ENCODE measurements around the gene CDH13.

Gene CDH13

GRCh38 chr16:82685526-82685925 lies 58.8 kb downstream of the CDH13 start:
- no peak for DNase-seq (ENCODE audit: low read depth in 3 of 3, low spot score in 1 of 3)

GRCh38 chr16:82694239-82694874 lies 67.6 kb downstream of the CDH13 start:
- DNase-seq (ENCODE audit: low read depth in 3 of 3, low spot score in 1 of 3), result no peak

- DNase-seq (ENCODE audit: low read depth in 3 of 3, low spot score in 1 of 3), result no peak
Observed at GRCh38 chr16:82695806-82696205, 69.0 kb downstream of the CDH13 start.

- no peak for DNase-seq (ENCODE audit: low read depth in 3 of 3, low spot score in 1 of 3)
Observed at GRCh38 chr16:82699260-82699659, 72.5 kb downstream of the CDH13 start.

- DNase-seq (ENCODE audit: low read depth in 3 of 3, low spot score in 1 of 3), result no peak
Observed at GRCh38 chr16:82699711-82700495, 73.1 kb downstream of the CDH13 start.

GRCh38 chr16:82700541-82701235 lies 73.9 kb downstream of the CDH13 start:
- no peak for DNase-seq (ENCODE audit: low read depth in 3 of 3, low spot score in 1 of 3)

- no peak for DNase-seq (ENCODE audit: low read depth in 3 of 3, low spot score in 1 of 3)
Observed at GRCh38 chr16:82701442-82701955, 74.7 kb downstream of the CDH13 start.

GRCh38 chr16:82703161-82703560 lies 76.4 kb downstream of the CDH13 start:
- no peak for DNase-seq (ENCODE audit: low read depth in 3 of 3, low spot score in 1 of 3)

- DNase-seq (ENCODE audit: low read depth in 3 of 3, low spot score in 1 of 3), result no peak
Observed at GRCh38 chr16:82703871-82704768, 77.4 kb downstream of the CDH13 start.

- no peak for DNase-seq (ENCODE audit: low read depth in 3 of 3, low spot score in 1 of 3)
Observed at GRCh38 chr16:82709987-82710386, 83.2 kb downstream of the CDH13 start.

GRCh38 chr16:82713778-82714177 lies 87.0 kb downstream of the CDH13 start:
- DNase-seq (ENCODE audit: low read depth in 3 of 3, low spot score in 1 of 3), result no peak

GRCh38 chr16:82715160-82715559 lies 88.4 kb downstream of the CDH13 start:
- DNase-seq (ENCODE audit: low read depth in 3 of 3, low spot score in 1 of 3), result no peak

GRCh38 chr16:82715833-82716232 lies 89.1 kb downstream of the CDH13 start:
- no peak for DNase-seq (ENCODE audit: low read depth in 3 of 3, low spot score in 1 of 3)

GRCh38 chr16:82716361-82716855 lies 89.6 kb downstream of the CDH13 start:
- DNase-seq (ENCODE audit: low read depth in 3 of 3, low spot score in 1 of 3), result no peak

GRCh38 chr16:82720414-82720813 lies 93.6 kb downstream of the CDH13 start:
- no peak for DNase-seq (ENCODE audit: low read depth in 3 of 3, low spot score in 1 of 3)

- DNase-seq (ENCODE audit: low read depth in 3 of 3, low spot score in 1 of 3), result no peak
Observed at GRCh38 chr16:82726306-82726705, 99.5 kb downstream of the CDH13 start.

GRCh38 chr16:82728901-82729300 lies 102.1 kb downstream of the CDH13 start:
- DNase-seq (ENCODE audit: low read depth in 3 of 3, low spot score in 1 of 3), result no peak

GRCh38 chr16:82730901-82731300 lies 104.1 kb downstream of the CDH13 start:
- no peak for DNase-seq (ENCODE audit: low read depth in 3 of 3, low spot score in 1 of 3)

GRCh38 chr16:82732461-82732860 lies 105.7 kb downstream of the CDH13 start:
- DNase-seq (ENCODE audit: low read depth in 3 of 3, low spot score in 1 of 3), result no peak

- DNase-seq (ENCODE audit: low read depth in 3 of 3, low spot score in 1 of 3), result no peak
Observed at GRCh38 chr16:82735186-82735585, 108.4 kb downstream of the CDH13 start.

- DNase-seq (ENCODE audit: low read depth in 3 of 3, low spot score in 1 of 3), result no peak
Observed at GRCh38 chr16:82735673-82736091, 108.9 kb downstream of the CDH13 start.
